Measurements from ENCODE around the gene LDB3. TPM values are rescaled to one million over a fixed set of nuclear protein-coding genes. Genes with fewer than 3 reads are reported as not detected.

LDB3 gene
- total RNA-seq, 1 experiment from 2014 or later = 0.63 TPM

GRCh38 chr10:86666538-86666937 lies 1.8 kb upstream of the LDB3 start:
- no peaks in the 10 kb centered on the region for H3K9me3 ChIP-seq (ENCODE audit: insufficient read depth, low read depth)
- CTCF ChIA-PET = no interaction called here
- no peak overlapping the region for H3K4me3 ChIP-seq
- H3K4me1 ChIP-seq (replicated peaks; ENCODE audit: insufficient read depth) = peaks cover 66% of the 10 kb centered on the region
- no peak overlapping the region for H3K4me2 ChIP-seq
- H3K9me2 ChIP-seq (ENCODE audit: insufficient read depth) = no peaks in the 10 kb centered on the region
- H3K36me3 ChIP-seq (ENCODE audit: low read depth) = no peaks in the 10 kb centered on the region
- no peak for TF ChIP-seq CTCF (conservative IDR thresholded peaks at IDR 0.05)
- no peak for TF ChIP-seq EZH2 (IDR thresholded peaks at IDR 0.05; ENCODE audit: low read depth)
- H4K20me1 ChIP-seq (ENCODE audit: insufficient read depth) = no peaks in the 10 kb centered on the region
- H2AFZ ChIP-seq = no peak overlapping the region
- DNase-seq = no peak
- no peak overlapping the region for H3K27ac ChIP-seq
- POLR2A ChIA-PET (ENCODE audit: unreplicated experiment) = no interaction called here
- no peaks in the 10 kb centered on the region for H3K79me2 ChIP-seq (ENCODE audit: low read depth)
- intact Hi-C loops (cut with micrococcal nuclease; ENCODE audit: unreplicated experiment) = no loop called here
- H3K27me3 ChIP-seq (ENCODE audit: insufficient read depth, low read depth) = no peaks in the 10 kb centered on the region
- peaks cover 12% of the 10 kb centered on the region; the same call in 1 of the 2 replicates for H3F3A ChIP-seq (ENCODE audit: insufficient read depth, low read depth)
- BruUV-seq (replicated peaks) = no TSS peak

DNA sequence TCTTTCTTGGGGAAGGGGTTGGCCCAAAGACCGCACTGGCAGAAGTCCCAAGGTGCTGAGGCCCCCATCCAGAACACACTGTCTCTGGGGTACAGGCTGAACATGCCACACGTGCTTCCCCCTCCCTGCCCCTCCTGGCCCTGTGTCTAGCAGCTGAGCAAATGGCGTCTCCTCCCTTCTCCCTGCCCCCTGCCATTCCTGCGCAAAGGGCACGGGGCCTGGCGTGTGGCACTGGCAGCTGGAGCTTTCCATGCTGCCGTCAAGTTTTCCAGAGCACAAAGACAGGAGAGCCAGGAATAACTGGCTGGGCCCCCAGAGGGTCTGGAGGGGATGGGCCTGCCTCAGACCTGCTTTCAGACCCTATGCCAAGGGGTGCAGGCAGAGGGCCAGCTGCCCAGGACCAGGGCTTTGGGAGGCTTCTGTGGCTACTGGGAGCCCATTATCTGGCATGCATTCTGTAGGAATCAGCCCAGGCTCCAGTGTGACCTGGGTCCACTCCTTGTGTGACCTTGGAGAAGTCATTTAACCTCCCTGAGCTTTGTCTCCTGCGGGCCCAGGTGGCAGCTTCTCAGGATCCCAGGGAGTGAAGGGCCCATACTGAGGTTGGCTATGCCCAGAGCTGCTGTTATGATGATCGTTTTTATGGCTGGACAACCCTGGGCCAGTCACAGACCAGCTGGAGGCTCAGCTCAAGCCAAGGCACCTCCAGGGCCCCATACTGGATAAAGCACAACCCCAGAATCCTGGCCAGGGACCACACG lies 710 bp upstream of the LDB3 start:
- no peaks in the 10 kb centered on the region for H3K9me3 ChIP-seq (ENCODE audit: insufficient read depth, low read depth)
- no peak for TF ChIP-seq EZH2 (IDR thresholded peaks at IDR 0.05; ENCODE audit: low read depth)
- no peak for TF ChIP-seq CTCF (conservative IDR thresholded peaks at IDR 0.05)
- H4K20me1 ChIP-seq (ENCODE audit: insufficient read depth) = no peaks in the 10 kb centered on the region
- ChIA-PET CTCF (interaction anchor here (0.5 kb wide), 1 partner anchor 22 kb away, joined by 8 read pairs; no protein-coding TSS in a partner anchor), POLR2A (ENCODE audit: unreplicated experiment) (no interaction called here)
- no TSS peak for BruUV-seq (replicated peaks)
- DNase-seq = no peak
- H3K9me2 ChIP-seq (ENCODE audit: insufficient read depth) = no peaks in the 10 kb centered on the region
- H3F3A ChIP-seq (ENCODE audit: insufficient read depth, low read depth) = peaks cover 12% of the 10 kb centered on the region; the same call in 1 of the 2 replicates
- H3K4me2 ChIP-seq = peak overlapping the region; percentile 72
- H3K36me3 ChIP-seq (ENCODE audit: low read depth) = no peaks in the 10 kb centered on the region
- no peaks in the 10 kb centered on the region for H3K27me3 ChIP-seq (ENCODE audit: insufficient read depth, low read depth)
- no peak overlapping the region for H3K4me3 ChIP-seq
- no peaks in the 10 kb centered on the region for H3K79me2 ChIP-seq (ENCODE audit: low read depth)
- H2AFZ ChIP-seq = no peak overlapping the region
- peak overlapping the region; percentile 34 for H3K27ac ChIP-seq
- intact Hi-C loops (cut with micrococcal nuclease; ENCODE audit: unreplicated experiment) = no loop called here
- H3K4me1 ChIP-seq (replicated peaks; ENCODE audit: insufficient read depth) = peaks cover 76% of the 10 kb centered on the region

GRCh38 chr10:86670290-86670811 lies 2.0 kb downstream of the LDB3 start:
- intact Hi-C loops (cut with micrococcal nuclease; ENCODE audit: unreplicated experiment) = no loop called here
- Histone ChIP-seq H3K79me2 (ENCODE audit: low read depth) (no peaks in the 10 kb centered on the region), H3K9me3 (ENCODE audit: insufficient read depth, low read depth) (no peaks in the 10 kb centered on the region), H2AFZ (no peak overlapping the region), H3K27me3 (ENCODE audit: insufficient read depth, low read depth) (no peaks in the 10 kb centered on the region), H3K4me1 (replicated peaks; ENCODE audit: insufficient read depth) (peaks cover 85% of the 10 kb centered on the region), H3F3A (ENCODE audit: insufficient read depth, low read depth) (peaks cover 12% of the 10 kb centered on the region; the same call in 1 of the 2 replicates), H4K20me1 (ENCODE audit: insufficient read depth) (no peaks in the 10 kb centered on the region), H3K27ac (no peak overlapping the region), H3K4me3 (no peak overlapping the region), H3K4me2 (peak overlapping the region; percentile 72), H3K36me3 (ENCODE audit: low read depth) (no peaks in the 10 kb centered on the region), H3K9me2 (ENCODE audit: insufficient read depth) (no peaks in the 10 kb centered on the region)
- ChIA-PET CTCF (no interaction called here), POLR2A (ENCODE audit: unreplicated experiment) (no interaction called here)
- TF ChIP-seq CTCF (conservative IDR thresholded peaks at IDR 0.05) (no peak), EZH2 (IDR thresholded peaks at IDR 0.05; ENCODE audit: low read depth) (no peak)
- BruUV-seq (replicated peaks) = no TSS peak
- DNase-seq = no peak
